CD4-positive, alpha-beta memory T cell (primary cell): ENCODE data around the gene CCL13. TPM values are rescaled to one million over a fixed set of nuclear protein-coding genes. Genes with fewer than 3 reads are reported as not detected.

Experiments
- CTCF ChIA-PET: fragments of 350-600 bp; sonication (Branson Sonifier 250); formaldehyde crosslinking; loops from one replicate; lab custom pipeline; 2021; ENCODE audit warnings: inconsistent platforms; ENCODE audit not compliant: partially characterized antibody; lab: Charles Lee
- POLR2A ChIA-PET: fragments of 350-600 bp; sonication (Branson Sonifier 250); formaldehyde crosslinking; loops from one replicate; lab custom pipeline; 2021; ENCODE audit not compliant: partially characterized antibody; lab: Charles Lee
- DNase-seq, 5 donors: peaks; one replicate each; pipeline versions ENCODE4 v3.0.0 to v3.0.0-alpha.2; 2020 to 2022; ENCODE audit warnings: mixed read lengths in 1 of 5
- H3K27ac ChIP-seq: one replicate; pipeline ENCODE4 v1.7.0; 2013; ENCODE audit warnings: low read depth, low read length
- H3K27me3 ChIP-seq: 2 replicates; pipeline ENCODE4 v1.7.0; 2013; ENCODE audit warnings: mild to moderate bottlenecking, low read length, moderate library complexity; ENCODE audit not compliant: insufficient read depth
- H3K36me3 ChIP-seq: 2 replicates; pipeline ENCODE4 v1.7.0; 2013; ENCODE audit warnings: mild to moderate bottlenecking, low read length, moderate library complexity; ENCODE audit not compliant: insufficient read depth
- H3K4me1 ChIP-seq: 2 replicates; pipeline ENCODE4 v1.7.0; 2013; ENCODE audit warnings: mild to moderate bottlenecking, low read length, moderate library complexity; ENCODE audit not compliant: insufficient read depth
- H3K4me3 ChIP-seq, 2 donors: one replicate each; pipeline ENCODE4 v1.7.0; 2013; ENCODE audit warnings: low read length in 2 of 2, mild to moderate bottlenecking in 1 of 2
- H3K9me3 ChIP-seq, 2 donors: one replicate each; pipeline ENCODE4 v1.7.0; 2013; ENCODE audit warnings: low read length in 2 of 2, control low read depth in 1 of 2; ENCODE audit not compliant: control insufficient read depth in 1 of 2
- H3K27ac Mint-ChIP-seq, 7 donors: one replicate each; pipeline ENCODE4 v1.8.0; 2020 to 2021; ENCODE audit warnings: mixed read lengths in 7 of 7, mild to moderate bottlenecking in 6 of 7, inconsistent platforms in 3 of 7, moderate library complexity in 3 of 7
- H3K27me3 Mint-ChIP-seq, 2 donors: one replicate each; pipeline ENCODE4 v1.8.0; 2020 to 2021; ENCODE audit warnings: mixed read lengths in 2 of 2
- H3K36me3 Mint-ChIP-seq, 2 donors: one replicate each; pipeline ENCODE4 v1.8.0; 2020 to 2021; ENCODE audit warnings: mixed read lengths in 2 of 2, inconsistent platforms in 1 of 2, mild to moderate bottlenecking in 1 of 2
- H3K4me1 Mint-ChIP-seq, 4 donors: one replicate each; pipeline ENCODE4 v1.8.0; 2020 to 2021; ENCODE audit warnings: mixed read lengths in 4 of 4, mild to moderate bottlenecking in 1 of 4
- H3K4me3 Mint-ChIP-seq, 8 donors: one replicate each; pipeline ENCODE4 v1.8.0; 2020 to 2021; ENCODE audit warnings: mixed read lengths in 8 of 8, mild to moderate bottlenecking in 7 of 8, moderate library complexity in 6 of 8, inconsistent platforms in 3 of 8
- H3K9me3 Mint-ChIP-seq, 8 donors: one replicate each; pipeline ENCODE4 v1.8.0; 2020 to 2021; ENCODE audit warnings: mixed read lengths in 8 of 8, mild to moderate bottlenecking in 5 of 8, inconsistent platforms in 3 of 8, moderate library complexity in 1 of 8
- intact Hi-C: fragments of 100-400 bp; cut with micrococcal nuclease; formaldehyde crosslinking; loops from one replicate; pipeline ENCODE4 v1.15.1; 2023
- polyA plus RNA-seq, 2 donors: library from polyadenylated mRNA; unstranded; fragments of 300-500 nt; fragmentation: Illumina TruSeq; gene quantifications; one replicate each; pipeline ENCODE4 v1.2.3, GENCODE V29; 2021
- total RNA-seq, 2 experiments: library from RNA; stranded (reverse); gene quantifications; one replicate each; pipeline ENCODE4 v1.2.3, GENCODE V29; 2021

Gene CCL13
- total and polyA plus RNA-seq, 4 experiments from 2014 or later, result not detected

DNA sequence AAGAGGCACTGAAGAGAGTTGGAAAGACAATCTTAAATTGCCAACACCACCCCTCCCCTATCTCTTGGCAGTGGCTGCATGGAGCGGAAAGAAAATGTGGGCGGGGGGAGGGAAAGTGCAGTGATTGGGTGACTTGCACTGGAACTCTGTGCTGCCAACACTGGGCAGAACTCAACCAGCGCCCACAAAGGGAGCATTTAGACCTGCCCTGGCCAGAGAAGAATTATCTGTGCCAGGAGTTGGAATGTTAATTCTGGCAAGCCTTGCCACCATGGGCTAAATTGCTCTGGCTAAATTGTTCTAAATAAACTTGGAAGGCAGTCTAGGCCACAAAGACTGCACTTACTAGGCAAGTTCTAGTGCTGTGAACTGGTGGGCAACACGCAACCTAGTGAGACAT lies 6.5 kb upstream of the CCL13 start:
- intact Hi-C loops, result no loop called here
- H3K27ac ChIP-seq, result no peak overlapping the region
- no peak overlapping the region for H3K4me3 Mint-ChIP-seq
- H3K9me3 Mint-ChIP-seq, result peaks cover 0 to 3% (median 0%) of the 10 kb centered on the region in 8 donors
- H3K4me1 Mint-ChIP-seq, result no peaks in the 10 kb centered on the region
- no peaks in the 10 kb centered on the region for H3K4me1 ChIP-seq
- H3K27me3 ChIP-seq, result no peaks in the 10 kb centered on the region
- DNase-seq, result no peak
- H3K36me3 Mint-ChIP-seq, result no peaks in the 10 kb centered on the region
- H3K27ac Mint-ChIP-seq, result no peak overlapping the region
- ChIA-PET CTCF (interaction anchor here (0.9 kb wide), 1 partner anchor 13 kb away, joined by 3 read pairs; the partner anchor contains the start of gene CCL1), POLR2A (no interaction called here)
- no peak overlapping the region for H3K4me3 ChIP-seq
- no peaks in the 10 kb centered on the region for H3K9me3 ChIP-seq
- H3K36me3 ChIP-seq, result no peaks in the 10 kb centered on the region
- peaks cover 10 to 30% of the 10 kb centered on the region in 2 donors for H3K27me3 Mint-ChIP-seq

DNA sequence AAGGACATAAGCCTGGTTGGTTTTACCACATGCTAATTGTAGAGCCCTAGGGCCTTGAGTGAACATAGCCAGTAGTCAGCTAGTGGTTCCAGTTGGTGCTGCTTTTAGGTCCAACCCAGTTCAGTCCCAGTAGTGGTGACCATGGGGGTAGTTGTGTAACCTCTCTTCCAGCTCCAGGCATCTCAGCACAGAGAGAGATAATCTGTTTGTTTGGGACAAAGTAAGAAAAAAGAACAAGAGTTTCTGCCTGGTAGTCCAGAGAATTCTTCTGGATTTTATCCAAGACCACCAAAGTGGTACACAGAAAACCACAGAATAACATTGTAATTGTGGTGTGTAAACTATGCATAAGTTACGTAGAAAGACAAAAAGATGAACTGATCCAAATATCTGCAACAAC lies 5.2 kb upstream of the CCL13 start:
- H3K27ac Mint-ChIP-seq, result no peak overlapping the region
- no peak overlapping the region for H3K27ac ChIP-seq
- no peaks in the 10 kb centered on the region for H3K9me3 ChIP-seq
- H3K27me3 ChIP-seq, result no peaks in the 10 kb centered on the region
- CTCF ChIA-PET, result no interaction called here
- POLR2A ChIA-PET, result no interaction called here
- no peak overlapping the region for H3K4me3 ChIP-seq
- no peaks in the 10 kb centered on the region for H3K36me3 Mint-ChIP-seq
- DNase-seq, result no peak
- no peaks in the 10 kb centered on the region for H3K4me1 ChIP-seq
- no peaks in the 10 kb centered on the region for H3K36me3 ChIP-seq
- intact Hi-C loops, result no loop called here
- no peak overlapping the region for H3K4me3 Mint-ChIP-seq
- H3K27me3 Mint-ChIP-seq, result peaks cover 10 to 30% of the 10 kb centered on the region in 2 donors
- H3K9me3 Mint-ChIP-seq, result peaks cover 0 to 3% (median 0%) of the 10 kb centered on the region in 8 donors
- H3K4me1 Mint-ChIP-seq, result no peaks in the 10 kb centered on the region

DNA sequence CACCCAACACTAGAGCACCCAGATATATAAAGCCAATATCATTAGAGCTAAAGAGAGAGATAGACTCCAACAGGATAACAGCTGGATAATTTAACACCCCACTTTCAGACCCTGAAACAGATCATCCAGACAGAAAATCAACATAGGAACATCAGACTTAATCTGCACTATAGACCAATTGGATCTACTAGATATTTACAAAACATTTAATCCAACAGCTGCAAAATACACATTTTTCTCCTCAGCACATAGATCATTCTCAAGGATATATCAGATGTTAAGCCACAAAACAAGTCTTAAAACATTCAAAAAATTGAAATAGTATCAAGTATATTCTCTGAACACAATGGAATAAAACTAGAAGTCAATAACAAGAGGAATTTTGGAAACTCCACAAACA lies 4.1 kb upstream of the CCL13 start:
- no peak overlapping the region for H3K4me3 Mint-ChIP-seq
- no peaks in the 10 kb centered on the region for H3K9me3 ChIP-seq
- H3K27ac ChIP-seq, result no peak overlapping the region
- H3K4me1 Mint-ChIP-seq, result no peaks in the 10 kb centered on the region
- H3K4me1 ChIP-seq, result no peaks in the 10 kb centered on the region
- CTCF ChIA-PET, result interaction anchor here (2.1 kb wide), 1 partner anchor 9 kb away, joined by 10 read pairs; no protein-coding TSS in a partner anchor
- peaks cover 10 to 31% of the 10 kb centered on the region in 2 donors for H3K27me3 Mint-ChIP-seq
- H3K4me3 ChIP-seq, result no peak overlapping the region
- POLR2A ChIA-PET, result no interaction called here
- no peaks in the 10 kb centered on the region for H3K36me3 ChIP-seq
- H3K36me3 Mint-ChIP-seq, result no peaks in the 10 kb centered on the region
- H3K27me3 ChIP-seq, result no peaks in the 10 kb centered on the region
- peaks cover 0 to 3% (median 0%) of the 10 kb centered on the region in 8 donors for H3K9me3 Mint-ChIP-seq
- no peak for DNase-seq
- intact Hi-C loops, result no loop called here
- no peak overlapping the region for H3K27ac Mint-ChIP-seq

DNA sequence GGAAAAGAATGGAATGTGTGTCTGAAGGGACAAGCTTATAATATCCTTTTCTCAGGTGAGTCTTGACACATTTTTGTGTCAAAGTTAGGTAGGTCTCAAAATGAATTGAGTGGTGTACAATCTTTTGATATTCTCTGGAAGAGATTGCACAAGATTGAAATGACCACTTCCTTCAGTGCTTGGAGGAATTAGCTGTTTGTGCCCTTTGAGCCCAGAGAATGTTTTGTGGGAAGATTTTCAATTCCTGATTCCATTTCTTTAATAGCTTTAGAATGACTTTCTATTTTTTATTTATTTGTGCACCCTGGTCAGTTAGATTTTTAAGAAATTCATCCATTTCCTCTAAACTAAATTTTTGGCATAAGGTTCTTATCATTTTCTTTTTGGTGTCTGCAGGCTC lies 1.6 kb upstream of the CCL13 start:
- H3K4me3 Mint-ChIP-seq, result no peak overlapping the region
- H3K27ac Mint-ChIP-seq, result no peak overlapping the region
- H3K9me3 Mint-ChIP-seq, result peaks cover 0 to 3% (median 0%) of the 10 kb centered on the region in 8 donors
- DNase-seq, result no peak
- CTCF ChIA-PET, result interaction anchor here (1.0 kb wide), 1 partner anchor 8 kb away, joined by 3 read pairs; the partner anchor contains the start of gene CCL1
- peaks cover 9 to 23% of the 10 kb centered on the region in 2 donors for H3K27me3 Mint-ChIP-seq
- intact Hi-C loops, result no loop called here
- Histone ChIP-seq H3K36me3 (no peaks in the 10 kb centered on the region), H3K4me3 (no peak overlapping the region), H3K27me3 (no peaks in the 10 kb centered on the region), H3K4me1 (no peaks in the 10 kb centered on the region), H3K27ac (no peak overlapping the region), H3K9me3 (no peaks in the 10 kb centered on the region)
- no peaks in the 10 kb centered on the region for H3K4me1 Mint-ChIP-seq
- H3K36me3 Mint-ChIP-seq, result no peaks in the 10 kb centered on the region
- POLR2A ChIA-PET, result no interaction called here

DNA sequence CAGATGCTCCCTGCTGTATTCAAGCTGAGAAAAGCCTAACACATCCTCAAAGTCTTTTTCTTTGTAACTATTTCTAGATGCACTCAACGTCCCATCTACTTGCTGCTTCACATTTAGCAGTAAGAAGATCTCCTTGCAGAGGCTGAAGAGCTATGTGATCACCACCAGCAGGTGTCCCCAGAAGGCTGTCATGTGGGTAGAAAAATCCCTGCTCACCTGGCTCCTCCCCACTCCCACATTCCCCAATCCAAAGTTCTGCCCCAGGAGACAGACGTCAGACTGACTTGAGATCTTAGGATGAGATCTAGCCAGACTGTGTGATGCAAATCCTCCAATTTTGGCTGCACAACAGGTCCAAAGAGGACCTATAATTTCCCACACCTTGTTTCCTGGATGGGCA lies 1.1 kb downstream of the CCL13 start:
- no peaks in the 10 kb centered on the region for H3K36me3 ChIP-seq
- no peak overlapping the region for H3K4me3 ChIP-seq
- no peaks in the 10 kb centered on the region for H3K4me1 ChIP-seq
- Mint-ChIP-seq H3K27me3 (peaks cover 12 to 17% of the 10 kb centered on the region in 2 donors), H3K36me3 (no peaks in the 10 kb centered on the region), H3K27ac (no peak overlapping the region), H3K4me1 (no peaks in the 10 kb centered on the region), H3K9me3 (peaks cover 0 to 3% (median 0%) of the 10 kb centered on the region in 8 donors), H3K4me3 (no peak overlapping the region)
- intact Hi-C loops, result no loop called here
- no peaks in the 10 kb centered on the region for H3K9me3 ChIP-seq
- no peak for DNase-seq
- ChIA-PET CTCF (interaction anchor here (1.0 kb wide), 1 partner anchor 155 kb away, joined by 3 read pairs; no protein-coding TSS in a partner anchor), POLR2A (no interaction called here)
- H3K27me3 ChIP-seq, result peaks cover 5% of the 10 kb centered on the region
- no peak overlapping the region for H3K27ac ChIP-seq

DNA sequence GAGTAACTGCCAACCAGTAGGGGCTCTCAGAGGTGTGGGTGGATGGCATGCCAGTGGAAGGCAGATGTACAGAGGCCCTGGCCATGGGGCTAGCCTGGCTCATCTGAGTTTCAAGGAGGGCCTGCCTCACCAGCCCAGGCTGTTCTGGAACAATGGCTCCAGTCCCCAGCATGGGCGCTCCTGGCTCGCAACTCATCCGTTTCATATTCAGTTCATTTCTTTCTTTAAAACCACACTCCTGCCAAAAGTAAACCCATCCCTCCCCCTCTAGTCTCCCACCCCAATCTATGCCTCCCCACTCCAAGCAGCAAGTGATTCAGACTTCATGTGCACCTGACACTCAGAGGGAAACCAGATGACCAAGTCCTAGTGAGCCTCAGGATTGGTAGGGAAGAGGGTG lies 2.4 kb downstream of the CCL13 start:
- Mint-ChIP-seq H3K36me3 (no peaks in the 10 kb centered on the region), H3K27ac (no peak overlapping the region), H3K4me1 (no peaks in the 10 kb centered on the region), H3K9me3 (peaks cover 0 to 2% (median 0%) of the 10 kb centered on the region in 8 donors), H3K27me3 (peaks cover 10 to 13% of the 10 kb centered on the region in 2 donors), H3K4me3 (no peak overlapping the region)
- no peaks in the 10 kb centered on the region for H3K9me3 ChIP-seq
- H3K4me1 ChIP-seq, result no peaks in the 10 kb centered on the region
- CTCF ChIA-PET, result no interaction called here
- H3K36me3 ChIP-seq, result no peaks in the 10 kb centered on the region
- POLR2A ChIA-PET, result no interaction called here
- H3K27ac ChIP-seq, result no peak overlapping the region
- no peak for DNase-seq
- no peak overlapping the region for H3K4me3 ChIP-seq
- H3K27me3 ChIP-seq, result peaks cover 5% of the 10 kb centered on the region
- intact Hi-C loops, result no loop called here

DNA sequence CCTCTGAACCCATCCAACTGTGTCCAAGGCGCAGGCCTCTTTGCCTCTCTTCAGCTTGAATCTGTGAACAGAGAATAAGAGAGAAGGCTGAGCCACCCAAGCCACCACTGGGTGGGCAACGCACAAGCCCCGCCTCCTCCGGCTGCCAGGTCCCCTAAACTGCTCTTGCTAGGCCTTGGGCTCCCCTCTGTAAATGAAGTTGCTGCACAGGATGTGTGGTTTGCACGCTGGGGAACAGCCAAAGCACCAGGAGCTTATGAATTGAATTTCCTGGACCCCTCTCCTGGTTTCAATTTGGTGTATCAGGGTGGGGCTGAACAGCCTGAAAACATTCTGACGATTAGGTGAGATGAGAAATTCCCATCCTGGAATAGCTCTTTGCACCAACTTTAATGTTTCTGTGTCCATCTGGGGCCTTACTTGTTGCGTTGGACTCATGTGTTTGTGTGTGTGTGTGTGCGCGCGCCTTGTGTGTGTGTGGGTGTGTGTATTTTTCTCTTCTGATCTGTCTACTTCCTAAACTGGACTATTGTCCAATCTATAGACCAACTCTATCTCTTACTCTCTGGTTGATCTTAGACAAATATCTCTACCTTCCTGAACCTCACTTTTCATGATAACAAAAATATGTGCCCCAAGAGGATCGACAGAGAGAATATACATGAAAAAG lies 4.5 kb downstream of the CCL13 start:
- no peaks in the 10 kb centered on the region for H3K36me3 Mint-ChIP-seq

More for the DNA sequence above, 4.5 kb downstream of the CCL13 start:
- H3K4me3 ChIP-seq, result no peak overlapping the region
- no peaks in the 10 kb centered on the region for H3K4me1 ChIP-seq
- Mint-ChIP-seq H3K27ac (no peak overlapping the region), H3K4me3 (no peak overlapping the region), H3K9me3 (no peaks in the 10 kb centered on the region), H3K27me3 (peaks cover 7 to 13% of the 10 kb centered on the region in 2 donors), H3K4me1 (peaks cover 5 to 10% (median 6%) of the 10 kb centered on the region in 4 donors)
- DNase-seq, result no peak
- H3K27me3 ChIP-seq, result peaks cover 5% of the 10 kb centered on the region
- H3K9me3 ChIP-seq, result no peaks in the 10 kb centered on the region
- POLR2A ChIA-PET, result no interaction called here
- intact Hi-C loops, result no loop called here
- H3K27ac ChIP-seq, result no peak overlapping the region
- H3K36me3 ChIP-seq, result no peaks in the 10 kb centered on the region
- CTCF ChIA-PET, result interaction anchor here (0.6 to 3.9 kb wide), 17 partner anchors 8 to 610 kb away, joined by 3 to 40 read pairs (median 4); no protein-coding TSS in a partner anchor
